ENCODE data around the gene TRIM32.

GRCh38 chr9:116658265-116658664 lies 28.8 kb upstream of the TRIM32 start:
- TF ChIP-seq CTCF (IDR thresholded peaks at IDR 0.05) (no peak), POLR2A (IDR thresholded peaks at IDR 0.05) (no peak)

All from thyroid gland (tissue), 4 donors.